Ovary (tissue), 9 donors: ENCODE data around the gene HRH2. TPM values are rescaled to one million over a fixed set of nuclear protein-coding genes. Genes with fewer than 3 reads are reported as not detected.

Experiments used
- DNase-seq, 5 donors: peaks; one replicate each; pipeline ENCODE4 v3.0.0-alpha.2; 2019 to 2020
- H3K27ac ChIP-seq, 2 donors: fragments of 200-600 bp; one replicate each; pipeline versions ENCODE4 v1.5.1 to v1.8.0; 2019 to 2022
- H3K27me3 ChIP-seq: fragments of 200-600 bp; one replicate; pipeline ENCODE4 v1.8.0; 2022
- H3K36me3 ChIP-seq: fragments of 200-600 bp; sonication (generic); one replicate; pipeline ENCODE4 v1.5.1; 2019
- H3K4me1 ChIP-seq: one replicate; pipeline ENCODE4 v1.8.1; 2013; ENCODE audit warnings: mild to moderate bottlenecking, moderate library complexity; ENCODE audit not compliant: insufficient read depth
- H3K4me3 ChIP-seq: fragments of 200-600 bp; sonication (generic); one replicate; pipeline ENCODE4 v1.5.1; 2017
- H3K9me3 ChIP-seq, 2 donors: fragments of 200-600 bp in 1 of 2; sonication (generic) in 1 of 2; one replicate each; pipeline versions ENCODE4 v1.5.1 to v1.8.1; 2013 to 2019; ENCODE audit warnings: mild to moderate bottlenecking in 1 of 2, moderate library complexity in 1 of 2
- EP300 ChIP-seq: sonication (generic); formaldehyde crosslinking; IDR thresholded peaks from one replicate; pipeline ENCODE4 v1.6.1; 2017; ENCODE audit warnings: antibody characterized with exemption
- POLR2A ChIP-seq: fragments of 450-650 bp; IDR thresholded peaks from one replicate; pipeline ENCODE4 v1.6.1; 2017; ENCODE audit warnings: antibody characterized with exemption, mild to moderate bottlenecking, moderate library complexity
- WGBS, 3 donors: extraction: QIAGEN DNeasy Blood & Tissue Kit in 1 of 3; methylation state at CpG; one replicate each; pipeline versions ENCODE4 v1.1.5 to v1.1.7; 2013 to 2017; 5-methylcytosine and 5-hydroxymethylcytosine counted together
- intact Hi-C, 4 donors: fragments of 100-400 bp; cut with DNase I; formaldehyde crosslinking; loops; one replicate each; pipeline versions ENCODE4 v1.11.0 to v1.15.1; 2022 to 2023
- polyA plus RNA-seq, 2 donors: library from polyadenylated mRNA; stranded (reverse); fragments of 200-250 nt in 1 of 2; fragments of 350-450 nt in 1 of 2; fragmentation: Illumina TruSeq in 1 of 2; extraction: RNeasy Lipid Tissue Mini Kit (QIAGEN cat#74804) in 1 of 2; gene quantifications; one replicate each; pipeline ENCODE4 v1.2.3, GENCODE V29; 2013 to 2014
- total RNA-seq, 7 donors: library from RNA; depleted of rRNA in 2 of 7; stranded (reverse); fragments of >200 nt in 2 of 7; fragmentation: NEBNext Ultra II Directional in 3 of 7; extraction: Animal tissue kit (Norgen Biotek cat#: 25700) in 3 of 7; gene quantifications; one replicate each; pipeline versions ENCODE4 v1.1.0 to v1.2.4, GENCODE V29; 2016 to 2023
- TF ChIP-seq, protein P1 (sequence below), 3 donors: fragments of 450-650 bp in 2 of 3; fragments of 200-600 bp in 1 of 3; IDR thresholded peaks; one replicate each; pipeline versions ENCODE4 v1.5.1 to v1.8.0; 2016 to 2022; ENCODE audit warnings: antibody characterized with exemption in 3 of 3, mild to moderate bottlenecking in 1 of 3
- donor health status: DM: no; HTN: no; CAD: no; lungs with moderate emphysema.
- donor health status: DM: no; HTN: no; CAD: no.
- donor health status: Bipolar disorder and iron deficiency.
- donor health status: DM: yes; HTN: yes; CAD: no.
- donor health status: DM: no; HTN: no; CAD: no.
- donor health status: DM: yes; HTN: yes; CAD: no.

HRH2 gene
- total and polyA plus RNA-seq, 9 donors, result 0.23 to 3.3 (median 1.2) TPM

DNA sequence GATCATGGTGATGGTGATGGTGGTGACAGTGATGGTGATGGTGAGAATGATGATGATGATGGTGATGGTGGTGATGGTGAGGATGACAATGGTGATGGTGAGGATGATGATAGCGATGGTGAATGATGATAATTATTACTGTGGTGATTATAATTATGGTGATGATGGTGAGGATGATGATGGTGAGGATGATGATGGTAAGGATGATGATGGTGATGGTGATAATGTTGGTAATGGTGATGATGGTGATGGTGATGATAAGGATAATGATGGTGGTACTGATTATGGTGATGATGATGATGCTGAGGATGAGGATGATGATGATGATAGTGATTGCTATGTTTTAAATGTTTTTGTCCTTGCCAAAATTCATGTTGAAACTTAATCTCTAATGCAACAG is 37.3 kb upstream of the HRH2 start:
- Histone ChIP-seq H3K36me3 (no peaks in the 10 kb centered on the region), H3K9me3 (no peaks in the 10 kb centered on the region), H3K4me1 (no peaks in the 10 kb centered on the region), H3K27ac (no peak overlapping the region), H3K27me3 (no peaks in the 10 kb centered on the region), H3K4me3 (no peak overlapping the region)
- intact Hi-C loops, result no loop called here
- 72 to 83% (median 80%) methylated on average over 1 of the region's 1 CpG for WGBS, 3 donors
- no peak for DNase-seq
- TF ChIP-seq EP300 (no peak), POLR2A (no peak)
- TF ChIP-seq, protein P1, sequence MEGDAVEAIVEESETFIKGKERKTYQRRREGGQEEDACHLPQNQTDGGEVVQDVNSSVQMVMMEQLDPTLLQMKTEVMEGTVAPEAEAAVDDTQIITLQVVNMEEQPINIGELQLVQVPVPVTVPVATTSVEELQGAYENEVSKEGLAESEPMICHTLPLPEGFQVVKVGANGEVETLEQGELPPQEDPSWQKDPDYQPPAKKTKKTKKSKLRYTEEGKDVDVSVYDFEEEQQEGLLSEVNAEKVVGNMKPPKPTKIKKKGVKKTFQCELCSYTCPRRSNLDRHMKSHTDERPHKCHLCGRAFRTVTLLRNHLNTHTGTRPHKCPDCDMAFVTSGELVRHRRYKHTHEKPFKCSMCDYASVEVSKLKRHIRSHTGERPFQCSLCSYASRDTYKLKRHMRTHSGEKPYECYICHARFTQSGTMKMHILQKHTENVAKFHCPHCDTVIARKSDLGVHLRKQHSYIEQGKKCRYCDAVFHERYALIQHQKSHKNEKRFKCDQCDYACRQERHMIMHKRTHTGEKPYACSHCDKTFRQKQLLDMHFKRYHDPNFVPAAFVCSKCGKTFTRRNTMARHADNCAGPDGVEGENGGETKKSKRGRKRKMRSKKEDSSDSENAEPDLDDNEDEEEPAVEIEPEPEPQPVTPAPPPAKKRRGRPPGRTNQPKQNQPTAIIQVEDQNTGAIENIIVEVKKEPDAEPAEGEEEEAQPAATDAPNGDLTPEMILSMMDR (IDR thresholded peaks at IDR 0.05), result no peak

DNA sequence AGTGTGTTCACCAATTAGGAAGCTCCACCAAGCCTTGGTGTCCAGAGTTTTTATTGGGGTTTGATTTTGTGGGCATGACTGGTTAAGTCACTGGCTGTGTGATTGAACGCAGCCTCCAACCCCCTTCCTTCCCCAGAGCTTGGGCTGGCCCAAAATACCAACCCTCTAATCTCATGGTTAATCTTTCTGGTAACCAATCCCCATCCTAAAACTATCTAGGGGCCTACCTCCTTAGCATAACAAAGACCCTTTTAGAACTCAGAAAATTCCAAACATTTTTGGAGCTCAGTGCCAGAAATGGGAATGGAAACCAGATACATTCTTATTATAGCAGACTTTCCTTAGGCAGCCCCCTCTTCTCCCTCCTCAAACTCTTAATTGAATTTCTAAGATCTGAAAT is 35.9 kb upstream of the HRH2 start:
- H3K27me3 ChIP-seq, result no peaks in the 10 kb centered on the region
- no peaks in the 10 kb centered on the region for H3K36me3 ChIP-seq
- no peak overlapping the region for H3K4me3 ChIP-seq
- no peak for TF ChIP-seq EP300
- TF ChIP-seq POLR2A, result no peak
- TF ChIP-seq, protein P1 (IDR thresholded peaks at IDR 0.05), result no peak
- H3K4me1 ChIP-seq, result no peaks in the 10 kb centered on the region
- no peaks in the 10 kb centered on the region for H3K9me3 ChIP-seq
- DNase-seq, result no peak
- no peak overlapping the region for H3K27ac ChIP-seq
- intact Hi-C loops, result no loop called here
- 53 to 63% (median 54%) methylated on average over 1 of the region's 1 CpG for WGBS, 3 donors

DNA sequence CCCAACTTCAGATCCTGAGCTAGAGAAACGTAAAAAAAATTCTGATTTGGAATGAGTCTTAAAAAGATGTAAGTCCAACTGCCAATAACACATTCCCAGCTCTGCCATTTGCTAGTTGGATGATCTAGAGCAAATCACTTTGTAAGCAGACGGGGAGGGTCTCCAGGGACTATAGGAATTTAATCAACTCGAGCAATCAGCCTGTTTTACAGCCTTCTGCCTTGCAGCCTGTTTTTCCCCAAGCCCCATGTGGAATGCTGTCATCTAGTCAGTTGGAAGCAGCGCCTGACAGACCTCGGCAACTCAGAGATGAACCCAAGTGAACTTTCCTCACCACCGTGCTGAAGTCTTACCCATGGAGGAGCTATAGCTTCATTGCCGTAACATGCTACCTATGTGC is 34.8 kb upstream of the HRH2 start:
- Histone ChIP-seq H3K4me1 (no peaks in the 10 kb centered on the region), H3K36me3 (no peaks in the 10 kb centered on the region), H3K27ac (no peak overlapping the region), H3K4me3 (no peak overlapping the region), H3K27me3 (no peaks in the 10 kb centered on the region), H3K9me3 (no peaks in the 10 kb centered on the region)
- no peak for DNase-seq
- intact Hi-C loops, result no loop called here
- no peak for TF ChIP-seq POLR2A
- TF ChIP-seq, protein P1 (IDR thresholded peaks at IDR 0.05), result no peak
- 26 to 36% (median 27%) methylated on average over 7 of the region's 7 CpGs for WGBS, 3 donors

DNA sequence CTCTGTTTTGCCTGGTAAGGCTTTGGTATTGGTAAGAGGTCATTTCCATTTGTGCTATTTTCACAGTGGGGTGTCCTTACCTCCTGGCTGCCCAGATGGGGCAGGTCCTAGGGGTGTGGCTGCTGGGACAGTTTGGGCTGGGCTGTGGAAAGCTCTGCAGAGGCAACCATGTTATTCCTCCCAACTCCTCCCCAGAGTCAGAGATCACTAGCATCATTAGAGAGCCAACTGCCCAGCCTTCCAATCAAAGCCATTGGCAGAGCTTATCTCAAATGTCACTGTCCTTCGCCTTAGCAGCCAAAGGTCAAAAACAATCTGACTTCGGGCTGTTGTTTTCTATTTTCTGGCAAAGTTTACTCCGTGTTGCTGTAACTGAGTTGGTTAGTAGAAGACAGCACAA is 33.6 kb upstream of the HRH2 start:
- TF ChIP-seq, protein P1 (IDR thresholded peaks at IDR 0.05), result no peak
- TF ChIP-seq EP300 (no peak), POLR2A (no peak)
- Histone ChIP-seq H3K4me3 (no peak overlapping the region), H3K27ac (no peak overlapping the region), H3K36me3 (no peaks in the 10 kb centered on the region), H3K4me1 (no peaks in the 10 kb centered on the region), H3K27me3 (no peaks in the 10 kb centered on the region), H3K9me3 (no peaks in the 10 kb centered on the region)
- DNase-seq, result no peak
- 50 to 60% (median 56%) methylated on average over 3 of the region's 3 CpGs for WGBS, 3 donors
- intact Hi-C loops, result no loop called here

DNA sequence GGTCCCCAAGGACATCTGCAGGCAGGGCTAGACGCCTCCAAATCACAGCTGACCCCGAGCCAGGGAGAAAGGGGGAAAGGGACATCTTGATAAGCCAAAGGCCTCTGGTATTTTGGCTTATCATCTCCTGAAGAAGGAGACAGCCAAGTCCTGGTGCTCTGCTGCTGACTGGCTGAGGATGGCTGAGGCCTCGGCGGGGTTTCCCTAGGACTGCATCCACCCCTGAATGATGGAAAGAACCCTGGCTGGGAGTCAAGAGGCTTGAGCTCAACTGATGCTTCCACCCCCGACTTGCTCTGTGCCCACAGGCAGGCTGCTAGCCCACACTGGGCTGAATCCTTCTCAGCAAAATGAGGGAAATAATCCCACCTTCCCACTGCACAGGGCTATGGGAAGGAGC is 30.9 kb upstream of the HRH2 start:
- H3K36me3 ChIP-seq, result no peaks in the 10 kb centered on the region
- TF ChIP-seq POLR2A, result no peak
- TF ChIP-seq EP300, result no peak
- TF ChIP-seq, protein P1 (IDR thresholded peaks at IDR 0.05), result no peak

More for the DNA sequence above, 30.9 kb upstream of the HRH2 start:
- no peak for DNase-seq
- H3K27ac ChIP-seq, result no peak overlapping the region
- intact Hi-C loops, result no loop called here
- H3K9me3 ChIP-seq, result no peaks in the 10 kb centered on the region
- WGBS, 3 donors, result 29 to 60% (median 42%) methylated on average over 5 of the region's 5 CpGs
- H3K27me3 ChIP-seq, result no peaks in the 10 kb centered on the region
- no peak overlapping the region for H3K4me3 ChIP-seq
- no peaks in the 10 kb centered on the region for H3K4me1 ChIP-seq
